Dedifferentiated amniotic fluid mesenchymal stem cell (primary cell): ENCODE results near the gene C12orf57.

Source experiments
- DNase-seq: peaks from one replicate; pipeline ENCODE4 v3.0.0-alpha.2; 2016; ENCODE audit errors: extremely low spot score

Gene C12orf57

GRCh38 chr12:6953442-6954315 is 9.9 kb downstream of the C12orf57 start:
- DNase-seq: no peak

- DNase-seq: no peak
Observed at GRCh38 chr12:6954316-6955107, 10.7 kb downstream of the C12orf57 start.

DNA sequence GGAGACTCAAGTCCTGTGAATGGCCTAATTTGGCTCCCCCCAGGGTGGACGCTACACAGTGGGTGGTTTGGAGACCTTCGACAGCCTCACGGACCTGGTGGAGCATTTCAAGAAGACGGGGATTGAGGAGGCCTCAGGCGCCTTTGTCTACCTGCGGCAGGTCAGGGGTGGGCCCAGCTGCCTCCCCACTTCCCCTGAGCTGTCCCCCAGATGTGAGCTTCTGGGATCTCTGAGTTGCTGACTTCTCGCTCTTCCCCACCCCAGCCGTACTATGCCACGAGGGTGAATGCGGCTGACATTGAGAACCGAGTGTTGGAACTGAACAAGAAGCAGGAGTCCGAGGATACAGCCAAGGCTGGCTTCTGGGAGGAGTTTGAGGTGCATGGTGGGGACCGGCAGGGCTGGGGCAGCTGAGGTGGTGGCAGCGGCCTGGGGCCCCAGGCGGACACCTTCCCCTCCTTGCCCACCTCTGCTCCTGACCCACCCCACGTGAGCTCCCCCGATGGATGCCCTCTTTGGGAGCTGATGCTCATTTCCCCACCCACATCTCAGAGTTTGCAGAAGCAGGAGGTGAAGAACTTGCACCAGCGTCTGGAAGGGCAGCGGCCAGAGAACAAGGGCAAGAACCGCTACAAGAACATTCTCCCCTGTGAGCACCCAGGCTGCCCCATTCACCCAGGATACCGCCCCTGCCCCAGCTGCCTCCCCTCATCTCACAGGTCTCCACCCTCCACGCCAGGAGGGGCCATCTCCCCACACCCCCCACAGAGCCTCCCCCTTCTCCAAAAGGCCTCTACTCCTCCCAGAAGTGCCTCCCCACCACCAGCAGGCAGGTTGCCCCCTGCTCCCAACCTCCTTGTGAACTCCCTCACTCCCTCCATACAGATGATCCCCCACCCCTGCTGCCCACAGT is 11.5 kb downstream of the C12orf57 start:
- no peak for DNase-seq

- DNase-seq: no peak
Observed at GRCh38 chr12:6956021-6956727, 12.4 kb downstream of the C12orf57 start.

DNA sequence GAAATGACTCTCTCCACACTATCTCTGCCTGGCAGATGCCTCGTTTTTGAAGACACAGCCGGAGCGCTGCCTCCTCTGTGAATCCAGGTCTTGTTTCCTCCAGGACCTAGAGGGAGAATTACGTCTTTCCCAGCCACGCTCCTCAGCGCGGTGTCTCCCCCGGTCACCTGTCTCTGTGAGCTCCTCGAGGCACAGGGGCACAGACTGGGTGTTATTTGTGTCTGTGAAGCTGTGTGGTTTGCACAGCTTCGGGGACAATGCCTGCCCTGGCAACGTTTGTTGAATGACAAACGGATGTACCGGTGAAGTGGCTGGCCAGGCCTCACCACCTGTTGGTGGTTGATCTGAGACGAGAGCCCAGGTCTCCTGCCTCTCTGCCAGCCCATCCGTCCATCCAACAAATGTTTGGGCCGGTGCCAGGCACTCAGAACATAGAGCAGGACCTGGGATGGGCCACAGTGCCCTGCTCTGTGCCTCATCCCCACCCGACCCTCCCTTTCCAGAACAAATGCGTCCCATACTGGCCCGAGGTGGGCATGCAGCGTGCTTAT is 13.4 kb downstream of the C12orf57 start:
- no peak for DNase-seq

GRCh38 chr12:6957741-6958608 is 14.2 kb downstream of the C12orf57 start:
- no peak for DNase-seq

GRCh38 chr12:6958609-6959057 is 14.8 kb downstream of the C12orf57 start:
- DNase-seq: no peak

DNA sequence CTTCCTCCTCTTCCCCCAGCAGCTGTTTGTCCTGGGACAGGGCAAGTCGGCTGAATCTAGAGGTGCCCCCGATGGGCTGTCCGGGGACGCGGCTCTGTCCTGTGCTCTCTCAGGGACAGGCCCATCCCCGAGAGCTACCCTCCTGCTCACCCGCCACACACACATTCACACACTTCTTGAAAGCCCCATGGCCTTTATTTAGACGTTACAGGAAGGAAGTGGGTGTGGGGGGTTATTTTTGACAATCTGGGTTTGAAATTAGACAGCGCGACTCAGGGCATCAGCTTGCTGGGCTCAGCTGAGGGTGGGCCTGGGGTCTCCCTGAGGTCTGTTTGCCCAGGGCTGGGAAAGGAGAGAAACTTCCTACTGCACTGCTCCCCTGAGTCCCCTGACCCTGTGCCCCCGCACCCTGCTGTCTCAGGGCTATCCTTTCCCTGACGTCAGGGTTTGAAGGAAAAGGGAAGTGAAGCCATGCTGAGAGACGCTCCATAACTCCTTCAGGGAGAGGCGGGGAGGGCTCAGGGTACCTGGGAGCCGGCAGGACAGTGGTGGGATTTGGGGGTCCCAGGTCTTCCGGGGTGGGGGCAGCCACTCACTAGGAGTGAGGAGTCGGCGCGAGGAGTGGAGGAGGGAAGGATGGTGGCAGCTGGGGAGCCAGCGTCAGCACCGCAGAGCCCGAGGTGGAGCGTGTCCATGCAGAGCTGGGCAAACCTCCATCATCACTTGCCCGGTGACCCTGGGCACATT is 15.4 kb downstream of the C12orf57 start:
- DNase-seq: no peak

DNA sequence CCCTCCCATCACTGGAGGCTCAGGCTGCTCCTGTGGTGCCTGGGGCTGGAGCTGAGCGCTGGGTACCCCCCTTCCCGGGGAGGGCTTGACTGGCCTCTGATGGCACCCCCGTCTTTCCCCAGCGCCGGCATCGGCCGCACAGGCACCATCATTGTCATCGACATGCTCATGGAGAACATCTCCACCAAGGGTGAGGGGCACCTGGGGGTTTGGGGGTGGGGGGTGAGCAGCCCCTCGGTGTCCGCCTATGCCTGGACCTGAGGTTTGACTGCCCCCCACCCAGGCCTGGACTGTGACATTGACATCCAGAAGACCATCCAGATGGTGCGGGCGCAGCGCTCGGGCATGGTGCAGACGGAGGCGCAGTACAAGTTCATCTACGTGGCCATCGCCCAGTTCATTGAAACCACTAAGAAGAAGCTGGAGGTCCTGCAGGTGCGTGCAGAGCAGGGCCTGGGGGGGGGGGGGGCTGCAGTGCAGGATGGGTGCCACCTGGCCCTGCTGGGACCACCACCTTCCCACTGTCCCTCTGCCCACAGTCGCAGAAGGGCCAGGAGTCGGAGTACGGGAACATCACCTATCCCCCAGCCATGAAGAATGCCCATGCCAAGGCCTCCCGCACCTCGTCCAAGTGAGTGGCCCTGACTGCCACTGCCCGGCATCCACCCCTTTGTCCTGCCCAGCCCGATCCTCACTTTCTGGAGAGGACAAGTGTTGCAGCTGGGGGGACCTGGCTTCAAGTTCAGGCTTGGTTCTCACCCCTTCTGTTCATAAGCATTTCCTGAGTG is 16.2 kb downstream of the C12orf57 start:
- no peak for DNase-seq

- DNase-seq: no peak
Observed at GRCh38 chr12:6960593-6961277, 16.9 kb downstream of the C12orf57 start.

- no peak for DNase-seq
Observed at GRCh38 chr12:6961278-6961694, 17.5 kb downstream of the C12orf57 start.

- DNase-seq: peak; percentile 36
Observed at GRCh38 chr12:6961695-6962284, 18.0 kb downstream of the C12orf57 start.

GRCh38 chr12:6962285-6963015 is 18.6 kb downstream of the C12orf57 start:
- DNase-seq: no peak

DNA sequence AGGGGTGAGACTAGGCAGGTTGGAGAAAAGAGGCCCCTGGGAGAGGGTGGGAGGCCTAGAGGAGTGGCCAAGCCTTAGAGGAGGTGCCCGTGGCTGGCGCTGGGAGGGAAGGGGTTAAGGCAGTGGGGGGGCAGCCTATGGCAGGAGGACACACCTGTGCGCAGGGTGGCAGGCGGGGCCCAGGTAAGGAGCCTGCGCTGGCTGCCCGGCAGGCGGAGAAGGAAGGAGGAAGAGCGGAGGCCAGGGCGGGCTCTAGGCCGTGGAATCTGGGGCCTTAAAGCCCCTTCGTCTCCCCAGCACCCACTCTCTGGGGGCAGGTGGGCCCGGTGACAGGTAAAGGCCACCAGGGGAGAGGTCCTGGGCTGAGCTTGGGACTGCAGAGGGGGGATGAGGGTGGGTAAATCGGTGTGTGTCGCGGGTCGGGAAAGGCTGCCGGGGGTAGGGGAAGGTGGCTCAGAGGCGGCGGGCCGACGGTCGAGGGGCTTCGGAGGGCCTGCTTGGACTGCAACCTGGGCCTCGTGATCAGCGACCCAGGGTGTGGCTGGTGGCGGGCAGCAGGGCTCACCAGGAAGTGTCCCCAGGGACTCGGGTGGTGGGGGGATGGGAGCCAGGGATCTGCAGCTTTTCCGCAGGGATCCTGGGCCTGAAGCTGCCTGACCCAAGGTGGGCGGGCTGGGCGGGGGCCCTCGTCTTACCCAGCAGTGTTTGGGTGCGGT is 19.4 kb downstream of the C12orf57 start:
- no peak for DNase-seq

DNA sequence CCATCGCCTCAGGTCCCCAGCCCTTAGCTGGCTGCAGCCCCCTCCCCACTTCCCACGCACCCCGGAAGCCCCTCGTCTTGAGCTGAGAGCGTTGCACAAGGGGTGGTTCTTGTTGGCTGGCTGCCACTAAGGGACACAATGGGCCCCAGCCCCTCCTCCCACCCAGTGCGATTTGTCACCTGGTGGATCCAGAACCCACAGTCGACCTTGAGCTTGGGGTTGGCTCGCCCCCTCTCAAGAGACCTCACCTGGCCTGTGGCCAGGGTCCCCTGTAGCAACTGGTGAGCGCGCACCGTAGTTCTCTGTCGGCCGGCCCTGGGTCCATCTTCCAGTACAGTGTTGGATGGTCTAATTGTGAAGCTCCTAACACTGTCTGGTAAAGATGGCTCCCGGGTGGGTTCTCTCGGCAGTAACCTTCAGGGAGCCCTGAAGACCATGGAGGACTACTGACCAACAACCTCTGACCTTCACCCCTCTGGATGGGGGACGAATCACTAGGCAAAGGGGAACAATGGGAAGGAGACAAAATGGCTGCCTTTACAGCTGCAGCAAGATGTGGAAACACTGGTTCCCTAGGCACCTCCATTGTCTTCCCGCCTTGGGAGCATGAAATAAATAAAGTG is 20.1 kb downstream of the C12orf57 start:
- DNase-seq: no peak
